PC-9 (cell line): ENCODE data around the gene TLE1. TPM values are rescaled to one million over a fixed set of nuclear protein-coding genes. Genes with fewer than 3 reads are reported as not detected.

Experiments used
- BruUV-seq: library from RNA; stranded (reverse); fragments of 400-500 nt; replicated peaks from 2 replicates; lab custom pipeline; 2021; lab: Mats Ljungman, UMichigan
- CTCF ChIA-PET: fragments of 300-600 bp; sonication (Branson Sonifier 250); formaldehyde crosslinking; loops from one replicate; lab custom pipeline; 2022; ENCODE audit warnings: antibody characterized with exemption; lab: Charles Lee
- POLR2A ChIA-PET: fragments of 300-600 bp; sonication (Branson Sonifier 250); formaldehyde crosslinking; loops from one replicate; lab custom pipeline; 2022; ENCODE audit warnings: antibody characterized with exemption; ENCODE audit not compliant: unreplicated experiment; lab: Charles Lee
- DNase-seq, 2 experiments: peaks; one replicate each; pipeline versions ENCODE4 v3.0.0 to v3.0.0-alpha.2; 2015 to 2022; ENCODE audit warnings: mixed read lengths in 1 of 2
- H2AFZ ChIP-seq: fragments of 200-600 bp; sonication (generic); 2 replicates; pipeline ENCODE4 v1.8.1; 2017; ENCODE audit warnings: antibody characterized with exemption
- H3F3A ChIP-seq: fragments of 200-600 bp; sonication (generic); 2 replicates; pipeline ENCODE4 v1.8.1; 2017; ENCODE audit warnings: antibody characterized with exemption, mild to moderate bottlenecking, low read depth; ENCODE audit not compliant: insufficient read depth
- H3K27ac ChIP-seq: fragments of 200-600 bp; sonication (generic); 2 replicates; pipeline ENCODE4 v1.6.1; 2016; ENCODE audit warnings: mixed run types
- H3K27me3 ChIP-seq: fragments of 200-600 bp; sonication (generic); 2 replicates; pipeline ENCODE4 v1.6.1; 2016; ENCODE audit warnings: low read depth, mixed run types; ENCODE audit not compliant: insufficient read depth
- H3K36me3 ChIP-seq: fragments of 200-600 bp; sonication (generic); 2 replicates; pipeline ENCODE4 v1.6.1; 2016; ENCODE audit warnings: low read depth, mixed run types
- H3K4me1 ChIP-seq: fragments of 200-600 bp; sonication (generic); replicated peaks from 2 replicates; pipeline ENCODE4 v1.6.1; 2016; ENCODE audit warnings: mixed run types; ENCODE audit not compliant: insufficient read depth
- H3K4me2 ChIP-seq: fragments of 200-600 bp; sonication (generic); 2 replicates; pipeline ENCODE4 v1.6.1; 2017; ENCODE audit warnings: mixed run types
- H3K4me3 ChIP-seq: fragments of 200-600 bp; sonication (generic); 2 replicates; pipeline ENCODE4 v1.6.1; 2016; ENCODE audit warnings: mixed run types
- H3K79me2 ChIP-seq: fragments of 200-600 bp; sonication (generic); 2 replicates; pipeline ENCODE4 v1.6.1; 2017; ENCODE audit warnings: low read depth, mixed run types
- H3K9me2 ChIP-seq: fragments of 200-600 bp; sonication (generic); 2 replicates; pipeline ENCODE4 v1.8.1; 2017; ENCODE audit warnings: mild to moderate bottlenecking; ENCODE audit not compliant: insufficient read depth
- H3K9me3 ChIP-seq: fragments of 200-600 bp; sonication (generic); 2 replicates; pipeline ENCODE4 v1.8.1; 2016; ENCODE audit warnings: low read depth; ENCODE audit not compliant: insufficient read depth
- H4K20me1 ChIP-seq: fragments of 200-600 bp; sonication (generic); 2 replicates; pipeline ENCODE4 v1.8.1; 2017; ENCODE audit not compliant: insufficient read depth
- CTCF ChIP-seq: fragments of 200-600 bp; sonication (generic); conservative IDR thresholded peaks from 2 replicates; pipeline ENCODE4 v1.6.1; 2017; ENCODE audit warnings: mixed run types, antibody characterized with exemption, mild to moderate bottlenecking, moderate library complexity
- EZH2 ChIP-seq: fragments of 200-600 bp; sonication (generic); IDR thresholded peaks from 2 replicates; pipeline ENCODE4 v1.8.0; 2017; ENCODE audit warnings: antibody characterized with exemption, low read depth
- intact Hi-C: fragments of 100-400 bp; cut with micrococcal nuclease; formaldehyde crosslinking; loops from one replicate; pipeline ENCODE4 v1.10.0; 2022; ENCODE audit not compliant: unreplicated experiment
- total RNA-seq: library from RNA; stranded (reverse); gene quantifications from 2 replicates; pipeline ENCODE4 v1.2.3, GENCODE V29; 2021

Gene TLE1
- total RNA-seq, 1 experiment from 2014 or later = 80.9 TPM

GRCh38 chr9:81559197-81559596 is 130.2 kb downstream of the TLE1 start:
- Histone ChIP-seq H3K9me2 (no peaks in the 10 kb centered on the region), H3K4me3 (no peak overlapping the region), H4K20me1 (no peaks in the 10 kb centered on the region), H3K9me3 (peaks cover 4% of the 10 kb centered on the region; the same call in 1 of the 2 replicates), H3K36me3 (no peaks in the 10 kb centered on the region), H2AFZ (0 out of 2 replicates have a peak overlapping the region, but pooled peaks have one; percentile 40), H3K4me2 (peak overlapping the region; percentile 50), H3K4me1 (peaks cover 53% of the 10 kb centered on the region), H3K27ac (peak overlapping the region; percentile 86), H3F3A (peaks cover 25% of the 10 kb centered on the region; the same call in 1 of the 2 replicates), H3K27me3 (no peaks in the 10 kb centered on the region), H3K79me2 (no peaks in the 10 kb centered on the region)
- TSS peak; percentile 85 for BruUV-seq
- no peak for TF ChIP-seq EZH2
- no peak for TF ChIP-seq CTCF
- DNase-seq = no peak
- ChIA-PET CTCF (no interaction called here), POLR2A (no interaction called here)
- intact Hi-C loops = loop anchor here (1.0 to 5.0 kb wide), 4 partner anchors 30 to 973 kb away; no protein-coding TSS in a partner anchor

- peaks cover 46% of the 10 kb centered on the region for H3K4me1 ChIP-seq
- POLR2A ChIA-PET = interaction anchor here (0.6 to 0.7 kb wide), 2 partner anchors 73 to 169 kb away, joined by 4 to 6 read pairs; no protein-coding TSS in a partner anchor
Observed at GRCh38 chr9:81558091-81558830, 131.1 kb downstream of the TLE1 start.

More at GRCh38 chr9:81558091-81558830, 131.1 kb downstream of the TLE1 start:
- Histone ChIP-seq H4K20me1 (no peaks in the 10 kb centered on the region), H2AFZ (no peak overlapping the region; the same call in 1 of the 2 replicates), H3K4me2 (no peak overlapping the region), H3K9me2 (no peaks in the 10 kb centered on the region), H3K27ac (peak overlapping the region; percentile 86), H3K36me3 (no peaks in the 10 kb centered on the region), H3K4me3 (no peak overlapping the region), H3K9me3 (peaks cover 4% of the 10 kb centered on the region; the same call in 1 of the 2 replicates), H3K27me3 (no peaks in the 10 kb centered on the region), H3F3A (peaks cover 22% of the 10 kb centered on the region; the same call in 1 of the 2 replicates), H3K79me2 (no peaks in the 10 kb centered on the region)
- intact Hi-C loops = loop anchor here (2.0 to 5.0 kb wide), 2 partner anchors 29 to 974 kb away; no protein-coding TSS in a partner anchor
- DNase-seq = peak in 1 of 2 experiments; percentile 49
- TF ChIP-seq CTCF (no peak), EZH2 (no peak)
- CTCF ChIA-PET = interaction anchor here (0.6 kb wide), 1 partner anchor 32 kb away, joined by 3 read pairs; no protein-coding TSS in a partner anchor
- no TSS peak for BruUV-seq
